GM19438 (cell line): Measurements from ENCODE around the gene NDST1.
"Not testable (repeated sequence)": the region's sequence is repeated elsewhere in the genome, so short reads cannot be mapped to it uniquely, and the experiment has no call there.

Experiments
- ATAC-seq: cut with Tn5 transposase; IDR thresholded peaks from one replicate; pipeline ENCODE4 v1.9.1; 2021; ENCODE audit warnings: low read depth; ENCODE audit not compliant: unreplicated experiment

NDST1 gene

DNA sequence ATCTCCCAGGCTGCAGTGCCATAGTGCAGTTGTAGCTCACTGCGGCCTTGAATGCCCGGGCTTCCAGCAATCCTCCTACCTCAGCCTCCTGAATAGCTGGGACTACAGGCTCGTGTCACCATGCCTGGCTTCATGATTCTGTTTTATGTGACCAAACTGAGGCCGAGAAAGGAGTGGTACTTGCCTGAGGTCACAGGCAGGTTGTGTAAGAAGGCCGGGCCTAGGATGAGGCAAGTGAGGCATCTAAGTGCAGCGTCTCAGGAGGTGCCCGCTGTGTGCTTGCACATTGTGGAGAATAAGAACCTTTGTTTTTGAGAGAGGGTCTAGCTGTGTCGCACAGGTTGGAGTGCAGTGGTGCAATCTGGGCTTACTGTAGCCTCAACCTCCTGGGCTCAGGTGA lies 2.1 kb upstream of the NDST1 start:
- no peak for ATAC-seq

DNA sequence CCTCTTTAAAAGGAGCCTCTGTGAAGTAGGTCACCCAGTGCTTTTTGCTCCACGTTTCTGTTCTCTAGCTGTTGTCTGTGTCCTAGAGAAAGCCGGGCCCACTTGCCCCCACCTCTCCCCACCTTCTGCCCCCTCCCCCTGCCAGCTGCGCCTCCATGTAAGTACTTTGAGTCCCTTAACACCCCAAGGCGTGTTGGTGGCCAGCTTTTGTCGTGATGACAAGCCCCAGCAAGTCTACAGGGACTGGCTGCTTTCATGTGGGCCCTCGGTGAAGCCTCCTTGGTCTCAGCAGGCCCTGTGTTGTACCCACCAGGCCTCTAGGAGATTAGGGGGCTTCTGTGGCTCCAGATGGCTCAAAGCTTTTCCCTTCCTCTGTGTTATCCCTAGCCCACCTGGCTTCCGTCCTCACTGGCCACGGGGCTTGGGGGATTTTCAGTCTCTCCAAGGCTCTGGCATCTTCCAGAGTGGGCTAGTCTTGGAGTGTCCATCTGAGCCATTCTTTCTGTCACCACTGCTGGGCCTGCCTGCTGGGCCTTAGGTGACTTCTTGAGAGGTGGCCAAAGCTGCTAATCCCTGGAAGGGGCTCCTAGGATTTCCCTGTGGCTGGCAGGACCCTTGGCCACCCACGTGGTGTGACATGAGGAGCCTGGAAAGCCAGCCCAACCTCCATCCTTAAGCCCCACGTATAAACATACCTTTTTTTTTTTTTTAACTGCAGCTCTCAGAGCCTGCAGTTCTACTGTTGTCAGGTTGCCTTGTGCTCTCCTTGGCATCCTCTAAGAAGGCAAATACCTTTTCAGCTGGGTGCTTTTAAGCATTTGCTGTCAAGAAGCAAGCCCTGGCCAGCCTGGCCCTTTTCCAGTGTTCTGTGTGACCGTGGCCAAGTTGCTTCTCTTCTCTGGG lies 1.1 kb upstream of the NDST1 start:
- no peak for ATAC-seq

DNA sequence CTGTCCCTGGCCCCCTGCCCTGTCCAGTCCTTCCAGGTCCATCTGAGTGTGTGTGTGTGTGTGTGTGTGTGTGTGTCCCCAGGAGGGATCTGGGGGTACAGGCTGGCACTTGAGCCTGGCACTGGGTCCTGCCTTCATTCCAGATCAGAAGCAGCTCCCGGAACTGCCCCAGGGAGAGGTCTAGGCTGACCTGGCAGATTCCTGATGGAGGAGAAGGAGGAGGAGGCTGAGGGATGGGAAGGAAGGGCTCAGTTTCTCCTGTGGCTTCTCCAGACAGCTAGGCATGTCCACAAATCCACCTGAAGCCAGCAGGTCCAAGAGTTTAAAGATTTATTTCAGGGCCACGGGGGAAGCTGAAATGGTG lies 328 bp downstream of the NDST1 start:
- ATAC-seq, result no peak

DNA sequence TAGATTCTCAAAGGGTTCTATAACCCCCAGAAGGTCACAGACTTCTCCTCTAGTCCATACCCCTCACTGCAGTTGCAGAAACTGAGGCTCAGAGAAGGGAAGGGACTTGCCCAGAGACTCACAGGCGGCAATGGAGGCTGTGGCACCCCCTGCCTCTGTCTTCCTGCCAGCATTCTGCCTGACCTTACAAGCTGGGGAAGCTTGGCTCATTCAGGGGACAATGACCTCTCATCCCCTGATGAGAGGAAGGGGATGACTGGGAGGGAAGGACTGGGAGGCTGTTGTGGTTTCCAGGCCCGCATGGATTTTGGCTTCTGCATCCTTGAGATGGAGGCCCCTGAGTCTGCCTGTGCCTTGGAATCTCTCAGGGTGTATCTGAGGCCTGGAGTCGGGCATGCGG lies 897 bp downstream of the NDST1 start:
- ATAC-seq, result no peak

DNA sequence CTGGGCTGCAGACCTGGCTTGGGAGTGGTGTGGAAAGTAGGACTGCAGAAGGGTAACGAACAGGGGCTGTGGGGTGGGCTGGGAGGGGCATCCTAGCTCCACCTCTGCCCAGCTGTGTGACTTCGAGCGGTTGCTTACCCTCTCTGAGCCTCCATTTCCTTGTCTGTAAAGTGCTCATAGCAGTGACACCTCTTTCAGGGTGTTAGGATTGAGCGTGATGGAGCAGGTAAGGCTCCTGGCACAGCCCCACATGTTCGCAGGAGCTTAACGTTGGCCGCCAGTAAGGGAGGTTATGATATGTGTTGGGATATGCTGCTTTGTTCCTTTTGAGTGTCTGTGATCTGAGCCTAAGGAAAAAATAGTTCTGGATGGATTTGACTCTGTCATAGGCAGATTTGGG lies 2.1 kb downstream of the NDST1 start:
- ATAC-seq, result no peak

DNA sequence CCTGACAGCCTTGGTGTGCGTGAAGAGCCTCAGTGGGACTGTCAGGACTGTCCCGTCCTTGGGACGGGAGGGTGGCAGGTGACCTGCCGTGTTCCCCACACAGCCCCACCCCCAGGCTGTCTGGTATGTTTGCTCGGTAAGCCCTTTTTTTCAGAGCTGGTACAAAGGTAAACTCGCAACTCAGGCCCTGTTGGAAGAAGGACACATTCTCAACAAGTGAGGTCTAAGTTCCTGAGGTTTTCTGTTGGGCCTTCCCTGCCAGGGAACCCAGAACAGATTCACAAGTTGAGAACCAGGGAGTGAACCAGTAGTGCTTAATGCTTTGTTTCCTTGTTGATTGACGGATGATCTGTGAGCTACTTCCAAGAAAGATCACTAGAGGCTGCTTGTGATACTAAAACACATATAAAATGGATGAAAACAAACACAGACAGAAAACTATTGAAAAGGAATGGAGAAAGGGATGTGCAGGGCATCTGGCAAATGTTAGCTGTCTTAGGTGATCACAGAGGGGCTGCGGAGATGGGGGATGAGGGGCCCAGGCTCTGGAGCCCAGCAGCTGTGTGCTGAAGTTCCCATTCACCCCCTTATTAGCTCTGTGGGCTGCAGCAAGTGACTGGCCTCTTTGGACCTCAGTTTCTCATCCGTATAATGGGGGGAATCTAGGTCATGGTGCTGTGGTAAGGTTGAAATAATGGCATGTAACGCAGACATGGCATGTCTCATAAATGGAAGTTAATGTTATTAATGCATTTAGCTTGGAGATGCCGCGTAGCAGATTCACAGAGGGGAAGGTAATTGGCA lies 2.7 kb downstream of the NDST1 start:
- ATAC-seq, result no peak

DNA sequence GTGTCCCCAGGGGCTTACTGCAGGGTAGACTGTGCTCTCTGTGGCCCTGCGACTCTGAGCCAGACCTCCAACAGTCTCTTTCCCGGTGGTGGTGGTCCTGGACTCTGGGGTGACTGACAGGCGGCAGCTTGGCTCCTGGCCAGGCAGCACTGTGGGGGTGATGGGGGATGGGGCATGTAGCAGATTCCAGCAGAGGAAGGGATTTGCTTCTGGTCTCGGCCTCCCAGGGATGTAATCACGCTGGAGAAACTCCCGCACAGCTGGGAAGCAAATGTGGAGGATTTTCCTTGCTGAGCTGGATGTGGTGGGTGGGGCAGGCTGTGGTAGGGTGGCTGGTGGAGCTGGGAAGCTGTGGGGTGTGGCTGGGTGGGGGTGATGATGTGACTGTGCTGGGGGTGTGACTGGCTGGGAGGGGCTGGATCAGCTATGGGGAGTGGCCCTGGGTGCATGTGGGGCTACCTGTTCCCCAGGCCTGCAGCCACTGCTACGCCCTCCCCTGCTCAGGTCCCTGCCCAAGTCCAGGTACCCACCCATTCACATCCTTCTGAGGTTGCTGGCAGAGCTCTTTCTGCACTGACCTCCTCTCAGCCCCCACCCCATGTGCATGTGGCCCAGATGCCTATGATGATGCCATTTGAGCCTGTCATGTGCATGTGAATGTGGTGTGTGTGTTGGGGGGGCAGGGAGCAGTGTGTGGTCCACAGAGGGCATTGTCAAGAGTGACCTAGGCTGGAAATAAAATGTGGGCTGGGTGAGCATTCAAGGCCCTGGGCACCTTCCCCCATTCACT lies 3.8 kb downstream of the NDST1 start:
- ATAC-seq, result no peak

DNA sequence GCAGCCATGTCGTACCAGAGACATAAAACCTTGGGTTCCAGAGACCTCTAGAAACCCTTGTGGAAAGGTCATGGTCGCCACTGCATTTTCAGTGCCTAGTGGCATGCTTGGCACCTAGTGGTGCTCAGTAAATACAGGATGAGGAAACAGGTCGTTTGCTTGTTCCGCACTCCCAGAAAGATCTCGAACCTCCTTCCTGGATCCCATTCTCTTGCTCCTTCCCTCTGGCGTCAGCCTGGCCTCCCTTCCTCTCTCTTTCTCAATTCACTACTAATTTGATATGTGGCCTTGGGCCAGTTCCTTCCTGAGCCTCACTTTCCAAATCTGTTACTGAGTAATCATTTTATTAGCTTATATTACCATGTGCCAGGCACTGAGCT lies 4.4 kb downstream of the NDST1 start:
- no peak for ATAC-seq

DNA sequence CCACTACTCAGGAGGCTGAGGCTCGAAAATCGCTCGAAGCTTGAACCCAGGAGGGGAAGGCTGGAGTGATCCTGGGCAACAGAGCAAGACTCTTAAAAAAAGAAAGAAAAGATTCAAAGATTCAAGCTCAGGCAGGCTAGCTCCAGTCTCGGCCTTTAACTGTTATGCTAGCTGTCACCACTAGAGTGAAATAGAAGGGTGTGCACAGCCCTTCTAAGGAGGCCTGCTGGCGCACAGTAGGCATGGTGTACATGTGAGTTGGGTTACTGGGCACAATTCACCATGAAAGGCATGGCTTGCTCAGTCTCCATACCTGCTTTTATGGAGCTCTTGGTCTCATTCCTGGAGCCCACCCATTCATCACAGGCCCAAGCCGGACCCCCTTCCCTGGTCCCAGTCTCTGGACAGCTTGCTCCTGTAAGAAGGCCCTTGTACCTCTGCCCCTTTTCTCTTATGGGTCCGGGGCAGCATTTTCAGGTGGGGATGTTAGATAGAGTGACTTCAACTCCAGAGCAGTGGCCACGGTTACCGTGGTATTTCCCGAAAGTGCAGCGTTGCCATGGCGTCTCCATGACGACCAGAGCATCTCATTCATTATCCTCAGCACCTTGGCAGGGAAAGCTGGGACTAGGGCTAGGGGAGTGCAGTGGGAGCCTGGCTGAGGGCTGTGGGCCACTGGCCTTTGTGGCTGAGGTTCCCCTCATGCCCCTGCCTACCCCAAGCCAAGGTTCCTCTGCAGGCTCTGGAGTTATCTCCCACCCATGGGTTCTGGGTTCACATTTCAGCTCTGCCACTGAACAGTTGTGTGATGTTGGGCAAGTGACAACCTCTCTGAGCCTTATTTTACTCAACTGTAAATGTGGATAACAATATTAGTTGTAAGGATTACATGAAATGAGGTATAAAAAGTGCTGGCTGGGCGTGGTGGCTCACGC lies 5.7 kb downstream of the NDST1 start:
- ATAC-seq, result no peak

DNA sequence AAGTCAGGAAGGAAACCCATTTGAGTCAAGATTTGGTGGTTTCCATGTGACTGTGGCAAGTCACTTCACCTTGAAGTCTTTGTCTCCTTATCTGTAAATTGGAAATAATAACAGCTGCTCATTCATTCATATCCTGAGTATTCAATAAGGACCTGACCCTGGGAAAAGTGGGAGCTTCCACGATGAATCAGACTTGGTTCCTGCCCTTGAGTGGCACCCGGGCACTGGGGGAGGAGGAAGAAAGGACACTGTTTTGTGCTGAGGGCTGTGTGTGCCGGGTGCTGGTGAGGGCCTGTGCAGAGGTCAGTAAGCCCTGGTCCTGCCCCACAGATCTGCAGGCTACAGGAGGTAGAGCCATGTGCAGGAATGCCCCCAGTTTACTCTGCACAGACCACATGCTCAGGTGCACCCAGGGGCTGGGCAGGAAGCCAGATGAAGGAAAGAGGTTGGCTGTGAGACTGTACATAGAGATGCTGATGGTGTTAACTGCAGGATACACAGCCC lies 6.8 kb downstream of the NDST1 start:
- no peak for ATAC-seq

DNA sequence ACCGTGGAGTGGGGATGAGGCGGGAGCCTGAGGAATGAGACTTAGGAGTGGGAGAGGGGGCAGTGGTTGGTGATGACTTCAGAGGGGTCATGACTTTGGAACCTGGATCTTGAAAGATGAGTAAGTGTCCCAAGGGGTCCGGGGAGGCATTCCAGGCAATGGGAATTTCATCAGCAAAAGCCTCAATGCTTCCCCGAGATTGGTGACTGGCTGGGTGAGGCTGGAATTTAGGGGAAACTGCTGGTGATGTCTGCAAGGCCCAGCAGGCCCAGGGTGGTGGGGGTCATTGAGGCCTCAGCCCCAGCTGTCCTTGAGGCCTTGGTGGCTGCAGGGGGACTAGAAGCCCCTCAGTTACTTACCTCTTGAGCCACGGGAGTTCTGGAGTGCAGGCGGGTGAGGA lies 7.5 kb downstream of the NDST1 start:
- ATAC-seq, result no peak

DNA sequence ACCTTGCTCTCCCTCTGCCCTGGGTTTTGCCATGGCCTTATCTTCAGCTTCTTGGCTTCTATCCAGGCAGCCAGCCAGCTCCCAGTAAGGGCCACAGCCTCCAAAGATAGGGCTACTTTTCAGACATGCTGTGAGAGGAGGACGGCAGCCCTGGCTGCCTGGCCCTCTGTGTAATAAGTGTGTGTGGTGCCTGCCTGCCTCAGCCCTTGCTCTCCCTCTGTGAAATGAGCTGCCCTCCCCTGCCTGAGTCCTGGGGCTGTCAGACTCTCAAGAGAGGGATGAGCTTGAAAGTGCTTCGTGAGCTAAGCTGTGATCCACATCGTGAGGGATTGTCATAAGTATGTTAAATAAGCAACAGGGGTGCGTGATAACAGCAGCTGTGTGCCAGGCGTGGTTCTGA lies 8.1 kb downstream of the NDST1 start:
- no peak for ATAC-seq

DNA sequence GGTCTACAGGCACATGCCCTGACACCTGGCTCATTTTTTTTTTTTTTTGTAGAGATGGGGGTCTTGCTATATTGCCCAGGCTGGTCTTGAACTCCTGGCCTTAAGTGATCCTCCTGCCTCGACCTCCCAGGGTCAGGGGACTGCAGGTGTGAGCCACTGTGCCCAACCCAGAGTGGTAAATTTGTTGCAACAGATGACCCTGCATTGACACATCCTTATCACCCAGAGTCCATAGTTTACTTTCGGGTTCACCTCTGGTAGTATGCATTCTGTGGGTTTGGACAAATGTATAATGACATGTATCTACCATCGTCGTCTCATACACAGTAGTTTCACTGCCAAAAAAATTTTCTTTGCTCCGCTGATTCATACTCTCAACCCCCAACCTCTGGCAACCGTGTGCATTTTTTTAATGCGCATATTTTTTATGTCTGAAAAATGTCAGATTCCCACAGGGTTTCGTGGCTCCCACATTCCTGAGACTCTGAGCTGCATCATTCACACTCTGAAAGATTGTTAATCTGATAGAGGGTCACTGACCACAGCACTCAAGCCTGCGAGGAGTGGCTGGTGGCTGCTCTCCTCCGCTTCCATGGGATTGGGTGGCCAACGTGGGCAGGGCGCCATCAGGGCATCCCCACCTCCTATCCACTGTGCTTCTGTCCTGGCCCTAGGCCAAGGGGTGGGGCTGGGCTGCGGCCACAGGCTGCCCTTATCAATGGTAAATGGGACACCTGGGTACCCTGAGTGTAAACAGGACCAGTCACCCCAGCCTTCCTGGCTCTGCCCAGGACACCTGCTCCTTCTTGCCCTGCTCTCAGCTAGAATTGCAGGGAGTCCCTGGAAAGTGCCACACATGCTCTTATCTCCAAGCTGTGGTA lies 9.6 kb downstream of the NDST1 start:
- ATAC-seq, result no peak

DNA sequence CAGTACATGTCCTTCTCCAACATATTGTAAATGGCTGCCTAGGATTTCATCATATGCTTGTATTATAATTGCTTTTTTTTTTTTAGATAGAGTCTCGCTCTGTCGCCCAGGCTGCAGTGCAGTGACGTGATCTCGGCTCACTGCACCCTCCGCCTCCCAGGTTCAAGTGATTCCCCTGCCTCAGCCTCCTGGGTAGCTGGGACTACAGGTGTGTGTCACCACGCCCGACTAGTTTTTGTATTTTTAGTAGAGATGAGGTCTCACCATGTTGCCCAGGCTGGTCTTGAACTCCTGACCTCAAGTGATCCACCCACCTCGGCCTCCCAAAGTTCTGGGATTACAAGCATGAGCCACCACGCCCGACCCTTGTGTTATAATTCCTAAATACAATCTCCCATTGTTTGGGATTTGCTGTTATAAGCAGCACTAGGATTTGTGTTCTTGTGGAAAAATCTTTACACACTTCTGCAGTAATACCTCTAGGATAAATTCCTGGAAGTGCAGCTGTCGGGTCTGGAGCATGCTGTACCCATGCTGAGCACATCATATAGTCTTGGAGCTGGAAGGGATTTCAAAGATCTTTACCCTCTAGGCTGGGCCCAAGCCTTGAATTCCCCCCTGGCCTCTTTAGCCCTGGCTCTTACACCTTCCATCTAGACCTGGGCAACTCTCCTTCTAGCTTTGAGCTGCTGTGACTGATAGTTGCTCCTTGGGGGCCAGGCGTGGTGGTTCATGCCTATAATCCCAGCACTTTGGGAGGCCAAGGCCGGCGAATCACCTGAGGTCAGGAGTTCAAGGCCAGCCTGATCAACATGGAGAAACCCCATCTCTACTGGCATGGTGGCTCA lies 11.0 kb downstream of the NDST1 start:
- ATAC-seq, result not testable (repeated sequence)

DNA sequence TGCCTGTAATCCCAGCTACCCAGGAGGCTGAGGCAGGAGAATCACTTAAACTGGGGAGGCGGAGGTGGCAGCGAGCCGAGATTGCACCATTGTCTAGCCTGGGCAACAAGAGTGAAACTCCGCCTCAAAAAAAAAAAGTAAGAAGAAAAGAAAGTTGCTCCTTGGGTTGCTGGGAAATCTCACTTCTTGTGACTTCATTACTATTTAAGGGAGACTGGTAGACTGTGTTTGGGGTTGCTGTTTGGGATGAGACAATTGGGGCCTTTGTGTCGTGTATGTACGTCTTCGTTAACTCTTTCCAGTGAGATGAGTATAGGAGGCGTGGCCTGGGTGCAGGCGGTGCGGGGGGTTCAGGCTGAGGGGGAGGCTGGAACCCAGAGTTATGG lies 11.6 kb downstream of the NDST1 start:
- ATAC-seq, result no peak

DNA sequence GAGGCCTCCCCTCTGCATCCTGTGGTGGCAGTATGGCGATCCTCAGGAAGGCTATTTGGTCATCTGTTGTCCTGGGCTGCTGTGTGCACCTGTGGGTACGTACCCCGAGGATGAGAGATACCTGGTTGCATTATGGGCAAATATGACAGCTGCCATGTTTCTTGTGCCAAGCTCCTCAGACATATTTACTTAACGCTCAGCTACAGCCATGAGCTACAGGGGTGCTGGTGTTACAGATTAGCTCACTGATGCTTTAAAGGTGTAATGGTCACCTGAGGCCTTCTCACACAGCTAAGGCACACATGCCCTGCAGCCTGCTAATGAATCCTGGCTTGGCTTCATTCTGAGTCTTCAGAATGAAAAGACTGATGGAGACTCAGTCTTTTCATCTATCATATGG lies 12.0 kb downstream of the NDST1 start:
- no peak for ATAC-seq

DNA sequence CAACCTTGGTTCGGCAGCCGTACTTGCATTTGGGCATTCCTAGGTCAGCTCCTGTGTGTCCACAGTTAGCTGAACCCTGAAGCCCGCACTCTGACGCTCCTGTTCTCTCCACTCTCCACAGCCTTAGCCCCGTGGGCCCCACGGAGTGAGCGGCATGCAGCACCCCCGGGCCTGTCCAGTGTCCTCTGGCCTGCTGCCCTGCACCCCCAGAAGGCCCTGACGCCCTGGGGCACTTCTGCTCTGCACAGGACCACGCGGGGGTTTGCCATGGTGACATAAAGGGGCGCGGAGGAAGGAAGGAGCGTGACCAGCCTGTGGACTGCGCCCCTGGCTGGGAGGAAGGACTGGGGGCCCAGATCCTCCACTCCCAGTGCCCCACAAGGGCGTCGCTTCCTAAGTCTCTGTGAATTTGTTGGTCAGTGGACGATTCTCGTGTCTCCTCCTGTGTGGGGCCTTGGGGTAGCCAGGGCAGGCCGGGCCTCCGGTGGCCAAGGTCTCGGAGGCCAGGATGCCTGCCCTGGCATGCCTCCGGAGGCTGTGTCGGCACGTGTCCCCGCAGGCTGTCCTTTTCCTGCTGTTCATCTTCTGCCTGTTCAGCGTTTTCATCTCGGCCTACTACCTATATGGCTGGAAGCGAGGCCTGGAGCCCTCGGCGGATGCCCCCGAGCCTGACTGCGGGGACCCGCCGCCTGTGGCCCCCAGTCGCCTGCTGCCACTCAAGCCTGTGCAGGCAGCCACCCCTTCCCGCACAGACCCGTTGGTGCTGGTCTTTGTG lies 13.0 kb downstream of the NDST1 start:
- ATAC-seq, result no peak

DNA sequence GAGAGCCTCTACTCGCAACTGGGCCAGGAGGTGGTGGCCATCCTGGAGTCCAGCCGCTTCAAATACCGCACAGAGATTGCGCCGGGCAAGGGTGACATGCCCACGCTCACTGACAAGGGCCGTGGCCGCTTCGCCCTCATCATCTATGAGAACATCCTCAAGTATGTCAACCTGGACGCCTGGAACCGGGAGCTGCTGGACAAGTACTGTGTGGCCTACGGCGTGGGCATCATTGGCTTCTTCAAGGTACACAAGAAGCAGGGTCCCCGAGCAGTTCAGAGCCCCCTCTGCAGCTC lies 13.5 kb downstream of the NDST1 start:
- no peak for ATAC-seq
